Stomach smooth muscle (tissue), 2 donors: ENCODE data around the gene FLRT1.

Experiments used
- H3K27ac ChIP-seq: one replicate; pipeline ENCODE4 v1.7.0; 2013; ENCODE audit warnings: mild to moderate bottlenecking, low read length, inconsistent platforms
- H3K27me3 ChIP-seq, 2 donors: one replicate each; pipeline ENCODE4 v1.7.0; 2013; ENCODE audit warnings: low read length in 2 of 2; ENCODE audit not compliant: insufficient read depth in 2 of 2, control insufficient read depth in 1 of 2
- H3K36me3 ChIP-seq, 2 donors: one replicate each; pipeline ENCODE4 v1.7.0; 2013; ENCODE audit warnings: low read length in 2 of 2; ENCODE audit not compliant: control insufficient read depth in 2 of 2, insufficient read depth in 2 of 2
- H3K4me1 ChIP-seq: one replicate; pipeline ENCODE4 v1.7.0; 2013; ENCODE audit warnings: low read length; ENCODE audit not compliant: control insufficient read depth, insufficient read depth
- H3K4me3 ChIP-seq, 2 donors: one replicate each; pipeline ENCODE4 v1.7.0; 2013; ENCODE audit warnings: low read length in 2 of 2
- H3K9ac ChIP-seq, 2 donors: one replicate each; pipeline ENCODE4 v1.7.0; 2013; ENCODE audit warnings: low read length in 2 of 2, mild to moderate bottlenecking in 1 of 2
- H3K9me3 ChIP-seq, 2 donors: one replicate each; pipeline ENCODE4 v1.7.0; 2013; ENCODE audit warnings: low read length in 2 of 2; ENCODE audit not compliant: control insufficient read depth in 2 of 2
- donor health status: healthy.
- donor health status: Pancreatic carcinoma.

FLRT1 gene

GRCh38 chr11:64007160-64007628, 28.5 kb upstream of the FLRT1 start:
- Histone ChIP-seq H3K9ac (peak overlapping the region in 1 of 2 donors; percentile 5), H3K36me3 (no peaks in the 10 kb centered on the region), H3K4me3 (peak overlapping the region in 1 of 2 donors; percentile 67), H3K9me3 (no peaks in the 10 kb centered on the region), H3K27me3 (no peaks in the 10 kb centered on the region), H3K27ac (no peak overlapping the region), H3K4me1 (peaks cover 20% of the 10 kb centered on the region)

DNA sequence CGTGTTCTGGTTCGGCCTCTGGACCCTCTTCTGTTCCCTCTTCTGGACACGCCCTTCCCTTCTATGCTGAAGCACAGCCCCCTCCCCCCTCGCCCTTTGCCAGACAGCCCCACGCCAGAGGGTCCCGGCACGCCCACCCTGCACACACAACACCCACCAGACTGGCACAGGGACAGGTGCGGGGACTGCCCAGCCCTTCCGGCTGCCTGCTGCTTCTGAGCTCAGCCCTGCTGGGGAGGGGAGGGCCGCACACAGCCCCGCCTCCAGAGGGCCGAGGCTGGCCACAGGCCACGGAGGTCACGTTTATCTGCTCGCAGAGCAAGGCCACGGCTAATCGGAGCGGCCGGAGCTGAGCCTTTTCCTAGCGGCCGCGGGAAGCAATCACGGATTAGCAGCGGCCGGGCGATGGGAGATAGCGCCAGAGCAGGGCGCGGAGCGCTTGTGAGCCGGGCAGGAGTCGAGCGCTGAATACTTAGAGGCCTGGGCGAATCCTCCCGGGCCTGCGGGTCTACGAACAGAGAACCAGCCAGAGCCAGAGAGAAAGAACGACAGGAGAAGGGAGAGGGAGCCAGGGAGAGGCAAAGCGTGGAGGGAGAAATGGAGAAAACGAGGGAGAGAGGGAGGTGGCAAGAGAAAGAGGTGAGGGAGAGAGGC, 28.0 kb upstream of the FLRT1 start:
- Histone ChIP-seq H3K4me3 (peak overlapping the region in 1 of 2 donors; percentile 67), H3K9me3 (no peaks in the 10 kb centered on the region), H3K27me3 (no peaks in the 10 kb centered on the region), H3K27ac (no peak overlapping the region), H3K36me3 (no peaks in the 10 kb centered on the region), H3K4me1 (peaks cover 18% of the 10 kb centered on the region), H3K9ac (no peak overlapping the region)

- Histone ChIP-seq H3K27ac (no peak overlapping the region), H3K4me3 (no peak overlapping the region), H3K36me3 (no peaks in the 10 kb centered on the region), H3K9ac (no peak overlapping the region), H3K27me3 (no peaks in the 10 kb centered on the region), H3K9me3 (no peaks in the 10 kb centered on the region), H3K4me1 (peaks cover 18% of the 10 kb centered on the region)
These were observed 27.3 kb upstream of the FLRT1 start for GRCh38 chr11:64008283-64008913.

DNA sequence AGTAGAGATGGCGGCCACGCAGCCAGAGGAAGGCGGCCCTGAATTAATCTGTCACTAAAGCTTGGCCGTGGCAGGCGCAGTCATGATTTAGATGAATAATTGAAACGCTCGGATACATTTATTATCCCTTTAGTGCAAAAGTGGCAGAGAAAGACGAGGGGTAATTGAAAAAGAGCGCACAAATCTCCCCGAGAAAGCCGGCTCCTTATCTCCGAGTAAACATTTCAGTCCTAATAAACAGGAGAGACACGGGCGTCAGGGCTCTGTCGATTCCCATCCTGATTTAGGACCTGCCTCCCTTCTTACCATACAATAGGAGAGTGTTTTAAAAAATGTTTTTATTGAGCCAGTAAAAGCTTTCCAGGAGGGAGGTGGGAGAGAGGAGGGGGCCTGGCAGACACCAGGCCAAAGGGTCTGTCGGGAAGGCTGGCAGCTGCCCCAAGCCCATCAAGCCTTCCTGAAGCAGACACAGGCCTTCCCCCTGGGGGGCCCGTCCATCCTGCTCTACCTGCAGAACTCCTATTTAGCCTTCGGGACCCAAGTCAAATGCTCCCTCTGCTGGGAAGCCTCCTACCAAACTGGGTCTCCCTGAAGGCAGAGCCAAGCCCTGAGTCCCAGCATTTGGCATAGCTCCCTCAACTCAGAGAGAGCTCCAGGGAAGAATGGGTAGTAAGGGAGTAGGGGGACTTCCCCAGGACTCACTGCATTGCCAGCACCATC, 26.7 kb upstream of the FLRT1 start:
- Histone ChIP-seq H3K27ac (no peak overlapping the region), H3K4me3 (no peak overlapping the region), H3K36me3 (no peaks in the 10 kb centered on the region), H3K4me1 (peaks cover 18% of the 10 kb centered on the region), H3K9ac (no peak overlapping the region), H3K27me3 (no peaks in the 10 kb centered on the region), H3K9me3 (no peaks in the 10 kb centered on the region)

GRCh38 chr11:64009710-64010109, 26.0 kb upstream of the FLRT1 start:
- no peaks in the 10 kb centered on the region for H3K27me3 ChIP-seq
- H3K27ac ChIP-seq = no peak overlapping the region
- no peaks in the 10 kb centered on the region for H3K9me3 ChIP-seq
- H3K36me3 ChIP-seq = no peaks in the 10 kb centered on the region
- no peak overlapping the region for H3K9ac ChIP-seq
- no peak overlapping the region for H3K4me3 ChIP-seq
- peaks cover 18% of the 10 kb centered on the region for H3K4me1 ChIP-seq

GRCh38 chr11:64010783-64011182, 24.9 kb upstream of the FLRT1 start:
- H3K4me3 ChIP-seq = no peak overlapping the region
- H3K27me3 ChIP-seq = no peaks in the 10 kb centered on the region
- H3K9me3 ChIP-seq = no peaks in the 10 kb centered on the region
- no peaks in the 10 kb centered on the region for H3K36me3 ChIP-seq
- H3K9ac ChIP-seq = no peak overlapping the region
- H3K4me1 ChIP-seq = peaks cover 18% of the 10 kb centered on the region
- H3K27ac ChIP-seq = no peak overlapping the region

DNA sequence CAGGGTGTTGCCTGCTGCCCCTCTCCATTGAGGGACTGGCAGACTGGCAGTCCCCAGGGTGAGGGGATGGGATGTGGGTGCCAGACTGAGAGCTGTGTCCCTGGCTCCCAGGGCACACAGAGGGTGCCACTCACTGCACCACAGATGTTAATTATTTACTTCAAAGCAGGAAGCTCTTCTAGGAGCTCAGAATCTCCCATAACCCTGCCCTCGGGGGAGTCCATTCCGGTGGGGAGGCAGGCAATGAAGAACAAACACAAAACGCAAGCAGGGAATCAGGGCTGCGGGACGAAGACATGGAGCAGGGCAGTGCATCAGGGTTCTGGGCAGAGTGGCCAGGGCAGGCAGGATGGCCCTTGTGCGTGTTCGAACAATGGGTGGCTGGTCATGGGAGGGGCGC, 24.4 kb upstream of the FLRT1 start:
- H3K4me1 ChIP-seq = peaks cover 18% of the 10 kb centered on the region

GRCh38 chr11:64013141-64013896, 22.4 kb upstream of the FLRT1 start:
- Histone ChIP-seq H3K4me3 (no peak overlapping the region), H3K4me1 (peaks cover 2% of the 10 kb centered on the region), H3K9ac (no peak overlapping the region), H3K36me3 (no peaks in the 10 kb centered on the region), H3K9me3 (no peaks in the 10 kb centered on the region), H3K27ac (no peak overlapping the region), H3K27me3 (no peaks in the 10 kb centered on the region)

More for the DNA sequence above, 24.4 kb upstream of the FLRT1 start:
- Histone ChIP-seq H3K9me3 (no peaks in the 10 kb centered on the region), H3K36me3 (no peaks in the 10 kb centered on the region), H3K27me3 (no peaks in the 10 kb centered on the region), H3K27ac (no peak overlapping the region), H3K9ac (no peak overlapping the region), H3K4me3 (no peak overlapping the region)

DNA sequence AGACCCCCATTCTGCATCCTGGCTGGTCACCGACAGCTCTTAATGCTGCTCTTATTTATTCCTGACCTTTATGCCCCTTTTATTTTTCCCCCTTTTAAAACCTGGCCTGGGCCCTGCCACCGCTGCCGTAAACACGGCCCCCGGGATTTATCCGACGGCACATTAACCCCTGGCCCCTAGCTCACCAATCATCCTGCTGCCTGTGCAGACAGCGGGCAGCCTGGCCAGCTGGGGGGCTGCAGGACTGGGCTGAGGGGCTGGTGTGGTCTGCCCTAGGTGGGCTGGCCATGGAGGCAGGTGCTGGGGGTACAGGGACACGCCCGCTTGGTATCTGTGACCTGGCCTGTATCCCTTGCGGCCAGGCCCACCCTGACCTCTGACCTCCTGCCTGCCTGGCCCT, 21.4 kb upstream of the FLRT1 start:
- Histone ChIP-seq H3K4me3 (no peak overlapping the region), H3K9me3 (no peaks in the 10 kb centered on the region)

DNA sequence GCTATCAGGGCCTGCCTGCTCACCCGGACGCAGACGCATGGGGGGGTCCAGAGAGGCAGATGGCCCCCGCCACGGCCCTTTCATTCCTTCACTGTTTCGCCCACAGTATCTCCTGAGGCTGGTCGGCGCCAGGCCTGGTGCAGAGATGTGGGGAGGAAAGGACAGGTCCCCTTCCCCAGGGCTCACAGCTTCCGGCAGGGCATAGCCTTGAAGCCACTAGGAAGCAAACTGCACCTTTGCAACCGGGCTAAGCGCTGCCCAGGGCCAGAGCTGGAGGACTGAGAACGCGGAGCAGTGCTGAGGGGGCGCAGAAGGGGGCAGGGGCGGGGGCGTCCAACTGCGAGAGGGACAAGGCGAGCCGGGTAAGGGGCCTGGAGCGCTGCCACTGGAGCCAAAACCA, 20.2 kb upstream of the FLRT1 start:
- no peaks in the 10 kb centered on the region for H3K9me3 ChIP-seq
- no peaks in the 10 kb centered on the region for H3K36me3 ChIP-seq
- H3K9ac ChIP-seq = no peak overlapping the region
- H3K27ac ChIP-seq = no peak overlapping the region
- H3K27me3 ChIP-seq = no peaks in the 10 kb centered on the region
- no peak overlapping the region for H3K4me3 ChIP-seq
- no peaks in the 10 kb centered on the region for H3K4me1 ChIP-seq

More for the DNA sequence above, 21.4 kb upstream of the FLRT1 start:
- Histone ChIP-seq H3K27ac (no peak overlapping the region), H3K9ac (no peak overlapping the region), H3K4me1 (no peaks in the 10 kb centered on the region), H3K27me3 (no peaks in the 10 kb centered on the region), H3K36me3 (no peaks in the 10 kb centered on the region)
